Stimulated activated CD4-positive, alpha-beta T cell treated with anti-CD3 and anti-CD28 coated beads, Interleukin-12 subunit alpha, Interleukin-12 subunit beta, amount 100 ng/mL, for 48 hours (primary cell): Measurements from ENCODE around the gene TEX22.
"Not testable (repeated sequence)": the region's sequence is repeated elsewhere in the genome, so short reads cannot be mapped to it uniquely, and the experiment has no call there.

ENCODE experiments used
- DNase-seq, 3 donors: peaks; one replicate each; pipeline ENCODE4 v3.0.0-alpha.2; 2020; ENCODE audit warnings: low read depth in 2 of 3, low spot score in 1 of 3

The TEX22 gene, protein sequence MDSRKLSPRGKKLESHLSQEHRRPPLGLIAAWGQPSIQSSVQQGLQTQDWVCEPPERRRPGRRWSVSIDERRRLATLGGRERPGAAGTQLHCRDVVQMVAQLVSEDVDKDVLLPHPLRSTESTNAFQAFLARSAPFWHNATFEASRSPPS

DNA sequence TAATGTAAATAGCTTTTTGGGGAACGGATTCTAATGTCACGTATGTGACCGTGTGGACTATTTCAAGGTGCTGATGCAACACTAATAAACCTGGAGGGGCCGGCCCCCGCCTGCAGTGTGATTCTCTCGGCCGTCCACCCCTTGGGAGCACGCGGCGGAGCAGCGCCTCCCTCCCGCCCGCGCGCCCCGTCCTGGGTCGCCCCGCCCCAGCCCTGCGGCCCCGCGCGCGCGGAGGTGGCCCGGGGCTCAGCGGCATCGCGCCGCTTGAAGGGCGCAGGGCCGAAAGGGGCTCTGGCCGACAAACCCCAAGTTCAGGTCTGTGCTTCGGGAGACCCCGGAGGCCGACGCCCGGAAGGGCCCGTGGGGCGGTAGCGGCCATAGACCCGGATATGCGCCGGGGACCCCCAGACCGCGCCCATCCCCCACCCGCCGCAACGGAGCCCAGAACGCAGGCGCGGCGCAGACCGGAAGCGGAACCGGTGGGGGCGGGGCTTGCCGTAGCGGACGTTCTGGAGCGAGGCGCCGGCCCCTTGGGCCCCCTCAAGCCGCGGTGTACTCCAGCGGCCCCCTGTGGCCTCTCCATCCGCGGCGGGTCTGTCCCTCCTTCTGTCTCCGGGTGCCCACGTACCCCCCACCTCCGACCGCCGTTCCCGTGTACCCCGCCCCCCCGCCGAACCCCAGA lies at the start of gene TEX22:
TEX22 (plus strand) TSS at position 495 of the 682 bp plus-strand sequence. CDS start 803 bp downstream, outside the sequence.
- DNase-seq: peak; percentile 77 to 89 (median 87)

DNA sequence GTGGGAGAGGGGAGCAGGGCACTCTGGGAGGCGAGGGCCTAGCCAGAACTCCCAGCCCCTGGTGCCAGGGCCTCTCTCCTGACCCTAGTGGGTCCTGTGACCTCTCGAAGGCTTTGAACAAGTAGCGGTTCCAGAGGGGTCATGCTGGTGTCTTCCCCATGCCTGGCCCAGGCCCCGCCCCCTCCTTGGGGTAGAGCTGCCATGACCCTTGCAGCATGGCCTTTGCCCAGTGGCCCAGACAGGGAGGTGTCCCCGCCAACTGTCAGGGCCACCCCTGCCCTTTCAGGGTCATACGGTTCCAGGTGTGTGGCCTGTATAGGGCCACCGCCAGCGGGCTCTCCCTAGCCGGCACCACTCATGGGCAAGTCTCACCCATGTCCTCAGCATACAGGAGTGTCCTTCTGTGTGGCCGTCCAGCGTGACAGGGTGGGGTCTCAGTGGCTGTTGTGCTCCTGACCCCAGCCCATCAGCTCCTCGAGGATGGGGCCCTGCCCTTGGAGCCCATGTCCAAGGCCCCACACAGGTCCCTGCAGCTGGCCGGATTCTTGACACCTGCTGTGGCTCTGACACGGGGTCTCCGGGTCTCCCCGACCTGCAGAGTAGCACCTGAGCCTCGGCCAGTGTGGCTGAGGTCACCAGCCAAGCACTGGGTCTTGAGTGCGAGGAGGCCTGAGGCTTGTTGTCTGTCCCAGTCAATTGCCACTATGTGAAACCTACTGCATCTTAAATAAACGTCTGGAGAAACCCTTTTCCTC lies 49.2 kb upstream of the TEX22 start:
- DNase-seq: no peak

GRCh38 chr14:105349992-105350391 lies 48.3 kb upstream of the TEX22 start:
- no peak for DNase-seq

DNA sequence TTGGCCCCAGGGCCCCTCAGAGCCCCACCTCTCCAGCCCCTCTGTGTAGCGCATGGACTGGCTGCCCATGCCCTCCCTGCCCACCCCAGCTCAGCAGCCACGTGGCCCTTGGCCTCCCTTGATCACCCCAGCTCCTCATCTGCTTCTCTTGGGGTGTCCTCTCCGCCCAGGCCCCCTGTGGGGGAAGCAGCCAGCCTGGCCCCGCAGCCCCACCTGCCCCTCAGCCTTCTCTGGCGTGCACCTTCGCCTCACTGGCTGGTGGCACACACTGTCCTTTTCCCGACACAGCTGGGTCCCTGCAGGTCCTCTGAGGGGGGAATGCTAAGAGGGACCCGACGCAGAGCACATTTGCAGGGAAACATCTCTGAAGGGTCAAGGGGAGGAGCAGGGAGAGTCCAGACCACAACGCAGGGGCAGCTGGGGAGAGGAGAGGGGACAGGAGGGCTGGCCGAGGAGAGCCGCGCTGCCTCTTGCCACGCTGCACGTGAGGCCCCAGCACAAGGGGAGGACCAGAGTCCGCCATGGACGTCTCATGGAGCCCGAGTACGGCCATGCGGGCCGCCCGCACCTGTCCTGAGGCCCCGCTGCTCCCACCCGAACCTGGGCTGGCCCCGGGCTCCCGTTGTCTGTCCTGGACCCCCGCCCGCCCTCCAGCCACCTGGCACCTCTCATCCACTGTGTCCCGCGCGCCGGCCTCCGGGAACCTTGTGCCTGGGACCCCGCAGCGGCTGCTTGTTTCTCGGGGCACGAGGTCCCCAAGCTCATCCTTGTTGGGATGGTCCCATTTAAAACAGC lies 47.7 kb upstream of the TEX22 start:
- DNase-seq: no peak

DNA sequence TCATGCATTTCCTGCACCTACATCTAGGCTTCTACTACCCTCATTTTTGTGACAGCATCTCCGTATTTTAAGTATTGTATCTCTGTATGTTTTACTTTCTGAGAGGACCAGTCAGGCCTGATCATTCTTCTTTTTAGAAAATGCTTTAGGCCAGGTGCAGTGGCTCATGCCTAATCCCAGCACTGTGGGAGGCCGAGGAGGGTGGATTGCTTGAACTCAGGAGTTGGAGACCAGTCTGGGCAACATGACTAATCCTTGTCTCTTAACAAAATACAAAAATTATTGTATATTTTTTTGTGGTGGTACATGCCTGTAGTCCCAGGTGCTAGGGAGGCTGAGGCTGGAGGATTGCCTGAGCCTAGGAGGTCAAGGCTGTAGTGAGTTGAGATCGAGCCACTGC lies 46.9 kb upstream of the TEX22 start:
- DNase-seq: no peak

DNA sequence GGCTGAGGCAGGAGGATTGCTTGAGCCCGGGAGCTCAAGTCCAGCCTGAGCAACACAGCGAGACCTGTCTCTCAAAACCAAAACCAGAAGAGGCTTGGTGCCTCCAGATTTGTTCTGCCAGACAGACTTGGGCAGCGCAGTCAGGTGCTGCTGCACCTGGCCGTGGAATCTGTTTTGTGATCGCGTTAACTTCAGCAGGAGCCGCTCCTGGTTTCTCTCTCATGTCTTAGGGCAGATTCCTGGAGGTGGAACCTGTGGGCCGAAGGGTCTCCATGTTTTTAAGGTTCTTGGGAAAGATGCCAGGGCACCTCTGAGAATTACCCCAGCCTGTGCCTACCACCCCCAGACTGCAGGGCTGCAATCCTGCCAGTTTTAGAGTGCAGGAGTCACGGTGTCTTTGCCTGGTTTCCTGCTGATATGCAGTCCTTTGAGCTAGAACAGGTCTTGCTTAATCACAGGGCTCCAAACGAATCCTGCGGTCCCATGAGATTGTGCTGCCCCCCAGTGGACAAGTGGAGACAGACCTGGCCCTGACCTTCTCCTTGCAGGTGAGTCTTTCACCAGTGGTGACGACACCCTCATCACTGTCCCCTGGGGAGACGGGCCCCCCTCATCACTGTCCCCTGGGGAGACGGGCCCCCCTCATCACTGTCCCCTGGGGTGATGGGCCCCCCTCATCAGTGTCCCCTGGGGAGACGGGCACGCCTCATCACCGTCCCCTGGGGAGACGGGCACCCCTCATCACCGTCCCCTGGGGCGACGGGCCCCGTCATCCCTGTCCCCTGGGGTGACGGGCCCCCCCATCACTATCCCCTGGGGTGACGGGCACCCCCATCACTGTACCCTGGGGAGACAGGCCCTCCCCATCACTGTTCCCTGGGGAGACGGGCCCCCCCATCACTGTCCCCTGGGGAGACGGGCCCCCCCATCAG lies 46.2 kb upstream of the TEX22 start:
- DNase-seq: peak; percentile 73 to 95 (median 80)

DNA sequence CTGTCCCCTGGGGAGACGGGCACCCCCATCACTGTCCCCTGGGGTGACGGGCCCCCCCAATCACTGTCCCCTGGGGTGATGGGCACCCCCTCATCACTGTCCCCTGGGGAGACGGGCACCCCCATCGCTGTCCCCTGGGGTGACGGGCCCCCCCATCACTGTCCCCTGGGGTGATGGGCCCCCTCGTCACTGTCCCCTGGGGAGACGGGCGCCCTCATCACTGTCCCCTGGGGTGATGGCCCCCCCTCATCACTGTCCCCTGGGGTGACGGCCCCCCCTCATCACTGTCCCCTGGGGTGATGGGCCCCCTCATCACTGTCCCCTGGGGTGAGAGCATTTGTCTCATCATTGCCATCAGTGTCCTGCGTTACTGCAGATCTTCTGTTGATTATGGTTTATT lies 45.2 kb upstream of the TEX22 start:
- no peak for DNase-seq

- no peak for DNase-seq
Measured at GRCh38 chr14:105354541-105354940, 43.8 kb upstream of the TEX22 start.

DNA sequence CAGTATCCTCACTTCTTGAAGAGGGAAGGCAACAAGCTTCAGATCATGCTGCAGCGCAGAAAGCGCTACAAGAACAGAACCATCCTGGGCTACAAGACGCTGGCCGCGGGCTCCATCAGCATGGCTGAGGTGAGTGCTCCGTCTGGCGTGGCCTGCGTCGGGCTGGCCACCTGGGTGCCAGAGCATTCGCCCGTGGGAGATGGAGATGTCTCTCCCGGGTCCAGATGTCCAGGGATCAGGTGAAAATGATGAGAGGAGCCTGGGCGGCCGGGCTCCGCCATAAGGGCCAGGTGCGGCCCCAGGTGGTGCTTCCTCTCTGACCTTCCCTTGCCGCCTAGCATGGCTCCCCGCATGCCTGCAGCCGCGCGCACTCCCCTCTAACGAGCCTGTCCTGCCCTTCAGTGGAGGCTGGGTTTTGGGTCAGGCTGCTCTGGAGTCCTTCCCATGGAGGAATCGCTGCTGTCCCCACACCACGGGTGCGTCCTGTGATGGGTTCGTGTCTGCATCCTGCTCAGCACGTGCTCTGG lies 43.2 kb upstream of the TEX22 start:
- DNase-seq: no peak

GRCh38 chr14:105355850-105356604 lies 42.3 kb upstream of the TEX22 start:
- DNase-seq: no peak

- no peak for DNase-seq
Measured at GRCh38 chr14:105356927-105357326, 41.4 kb upstream of the TEX22 start.

GRCh38 chr14:105357626-105358025 lies 40.7 kb upstream of the TEX22 start:
- DNase-seq: no peak

DNA sequence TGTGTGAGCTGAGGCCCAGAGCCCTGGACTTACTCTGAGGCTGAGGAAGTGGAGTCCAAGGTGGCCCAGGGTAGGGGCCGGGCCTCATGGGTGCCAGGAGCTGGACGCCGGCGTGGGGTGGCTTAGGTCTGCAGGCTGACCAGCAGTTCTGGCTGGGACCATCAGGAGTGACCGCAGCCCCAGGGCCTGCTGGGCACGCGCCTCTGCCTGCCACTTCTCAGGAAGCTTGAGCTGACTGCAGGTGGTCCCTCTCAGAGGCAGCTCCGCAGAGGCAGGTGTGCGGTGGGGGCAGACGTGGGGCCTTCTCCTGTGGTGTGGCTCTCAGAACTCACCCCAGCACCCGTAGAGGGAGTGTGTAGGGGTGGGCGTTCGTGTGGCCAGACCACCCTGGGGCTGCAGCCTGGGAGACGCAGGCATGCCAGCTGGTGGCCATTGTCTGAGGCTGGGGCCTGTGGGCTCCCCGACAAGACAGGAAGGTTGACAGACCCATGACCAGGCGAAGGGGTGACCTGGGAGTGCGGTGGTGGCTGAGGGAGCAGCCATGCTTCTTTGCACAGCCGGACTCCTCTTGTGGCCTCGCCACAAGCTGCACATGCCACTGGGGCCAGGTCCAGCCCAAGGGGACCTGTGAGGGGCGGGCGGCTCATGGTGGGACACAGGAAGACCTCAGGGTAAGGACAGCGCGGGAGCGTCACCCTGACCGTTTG lies 40.0 kb upstream of the TEX22 start:
- DNase-seq: no peak

DNA sequence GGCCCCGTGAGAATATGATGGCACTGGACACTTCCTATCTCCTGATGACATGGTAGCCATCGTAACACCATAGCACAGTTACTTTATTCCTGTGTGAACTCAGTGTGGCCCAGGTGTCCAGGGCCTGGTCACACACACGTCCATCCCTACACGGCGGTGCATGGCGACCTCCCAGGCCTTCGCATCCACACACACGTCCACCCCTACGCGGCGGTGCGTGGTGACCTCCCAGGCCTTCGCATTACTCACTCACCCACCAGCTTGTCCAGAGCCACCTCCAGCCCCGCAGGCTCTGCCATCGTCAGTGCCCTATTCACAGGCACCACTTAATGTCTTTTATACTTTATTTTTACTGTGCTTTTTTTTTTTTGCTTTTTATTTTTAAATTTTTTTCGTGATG lies 39.4 kb upstream of the TEX22 start:
- DNase-seq: no peak

GRCh38 chr14:105361412-105361811 lies 36.9 kb upstream of the TEX22 start:
- not testable (repeated sequence) for DNase-seq

DNA sequence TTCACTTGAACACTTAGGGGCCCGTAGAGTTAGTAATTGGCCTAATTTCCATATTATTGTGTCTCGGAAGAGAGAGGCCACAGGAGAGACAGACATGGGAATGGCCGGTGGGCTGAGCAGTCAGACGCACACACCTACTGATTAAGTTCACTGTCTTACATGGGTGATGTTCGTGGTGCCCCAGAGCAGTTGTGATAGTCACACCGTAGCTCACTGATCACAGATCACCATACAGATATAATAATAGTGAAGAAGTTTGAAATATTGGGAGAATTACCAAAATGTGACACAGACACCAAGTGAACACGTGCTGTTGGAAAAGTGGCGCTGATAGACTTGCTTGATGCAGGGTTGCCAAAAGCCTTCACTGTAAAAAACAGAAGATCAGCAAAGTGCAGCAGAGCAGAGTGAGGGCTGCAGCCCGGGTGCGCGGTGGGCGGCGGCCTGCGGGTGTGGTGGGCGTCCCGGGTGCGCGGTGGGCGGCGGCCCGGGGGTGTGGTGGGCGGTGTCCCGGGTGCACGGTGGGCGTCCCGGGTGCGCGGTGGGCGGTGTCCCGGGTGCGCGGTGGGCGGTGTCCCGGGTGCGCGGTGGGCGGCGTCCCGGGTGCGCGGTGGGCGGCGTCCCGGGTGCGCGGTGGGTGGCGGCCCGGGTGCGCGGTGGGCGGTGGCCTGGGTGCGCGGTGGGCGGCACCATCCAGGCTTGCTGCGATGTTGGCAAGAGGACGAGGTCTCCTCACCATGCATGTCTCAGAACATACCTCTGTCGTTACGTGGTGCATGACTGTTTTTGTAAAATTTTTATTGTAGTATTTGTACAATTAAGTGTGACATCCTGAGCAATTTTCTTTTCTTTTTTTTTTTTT lies 34.3 kb upstream of the TEX22 start:
- peak in 1 of 3 donors; percentile 14 for DNase-seq

DNA sequence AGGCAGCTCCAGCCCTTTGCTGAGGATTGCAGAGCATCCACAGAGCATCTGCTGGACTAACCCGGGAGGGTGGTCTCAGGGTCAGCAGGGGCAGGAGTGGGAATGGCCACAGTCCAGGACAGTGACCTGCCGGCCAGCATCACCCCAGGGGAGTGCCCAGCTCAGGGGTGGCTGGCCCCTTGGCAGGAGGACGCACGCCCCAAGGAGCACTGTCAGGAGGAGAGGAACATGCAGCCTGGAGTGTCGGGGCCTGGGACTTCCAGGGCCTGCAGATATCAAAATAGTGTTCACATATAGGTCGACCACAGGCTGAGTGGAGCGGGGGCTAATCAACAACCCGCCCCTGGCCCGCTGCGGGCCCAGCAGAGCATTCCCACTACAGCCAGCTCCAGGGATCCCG lies 33.2 kb upstream of the TEX22 start:
- DNase-seq: no peak

GRCh38 chr14:105365681-105366080 lies 32.7 kb upstream of the TEX22 start:
- DNase-seq: no peak
